ENCODE data around the gene TAS2R39. TPM values are rescaled to one million over a fixed set of nuclear protein-coding genes. Genes with fewer than 3 reads are reported as not detected.

The TAS2R39 gene
- total and polyA plus RNA-seq, 5 experiments from 2014 or later: not detected

- H3K9me3 Mint-ChIP-seq: no peaks in the 10 kb centered on the region
- no peak for ATAC-seq
These were observed 38.5 kb downstream of the TAS2R39 start, which contains the start of gene TAS2R40 for GRCh38 chr7:143221737-143222136. TSS of gene TAS2R40 (plus strand) at chr7:143222037. CDS start at chr7:143222079, 42 bp downstream.

GRCh38 chr7:143222782-143223181, 39.6 kb downstream of the TAS2R39 start:
- H3K9me3 Mint-ChIP-seq: no peaks in the 10 kb centered on the region
- H3K27ac Mint-ChIP-seq: no peak overlapping the region
- no peaks in the 10 kb centered on the region for H3K36me3 Mint-ChIP-seq
- H3K4me3 Mint-ChIP-seq: no peak overlapping the region
- DNase-seq (no peak), ATAC-seq (no peak)
- H3K27me3 Mint-ChIP-seq: peaks cover 5 to 18% (median 11%) of the 10 kb centered on the region in 5 donors
- POLR2A ChIA-PET: no interaction called here
- peaks cover 0 to 2% (median 0%) of the 10 kb centered on the region in 4 donors for H3K4me1 Mint-ChIP-seq

More at GRCh38 chr7:143221737-143222136, 38.5 kb downstream of the TAS2R39 start, which contains the start of gene TAS2R40:
- Mint-ChIP-seq H3K4me1 (peaks cover 0 to 2% (median 0%) of the 10 kb centered on the region in 4 donors), H3K27me3 (peaks cover 5 to 19% (median 11%) of the 10 kb centered on the region in 5 donors), H3K4me3 (no peak within 1 kb of the TSS), H3K27ac (no peak within 1 kb of the TSS), H3K36me3 (no peaks in the 10 kb centered on the region)
- POLR2A ChIA-PET: interaction anchor here (0.6 to 0.8 kb wide), 3 partner anchors 74 to 366 kb away, joined by 4 to 7 read pairs (median 4); no protein-coding TSS in a partner anchor
- no peak for DNase-seq

- Mint-ChIP-seq H3K27ac (no peak overlapping the region), H3K4me3 (no peak overlapping the region), H3K36me3 (no peaks in the 10 kb centered on the region), H3K9me3 (no peaks in the 10 kb centered on the region), H3K27me3 (peaks cover 4 to 14% (median 11%) of the 10 kb centered on the region in 5 donors), H3K4me1 (peaks cover 0 to 2% (median 0%) of the 10 kb centered on the region in 4 donors)
- POLR2A ChIA-PET: no interaction called here
- ATAC-seq (no peak), DNase-seq (no peak)
These were observed 40.6 kb downstream of the TAS2R39 start for GRCh38 chr7:143223784-143224183.

- DNase-seq: no peak
- peaks cover 0 to 2% (median 0%) of the 10 kb centered on the region in 4 donors for H3K4me1 Mint-ChIP-seq
- H3K27ac Mint-ChIP-seq: no peak overlapping the region
- POLR2A ChIA-PET: no interaction called here
- peaks cover 4 to 14% (median 9%) of the 10 kb centered on the region in 5 donors for H3K27me3 Mint-ChIP-seq
- H3K4me3 Mint-ChIP-seq: no peak overlapping the region
- H3K9me3 Mint-ChIP-seq: no peaks in the 10 kb centered on the region
- no peaks in the 10 kb centered on the region for H3K36me3 Mint-ChIP-seq
- ATAC-seq: no peak
These were observed 41.8 kb downstream of the TAS2R39 start for GRCh38 chr7:143225047-143225446.

GRCh38 chr7:143227806-143228205, 44.6 kb downstream of the TAS2R39 start:
- Mint-ChIP-seq H3K27me3 (peaks cover under 1 to 6% (median 3%) of the 10 kb centered on the region in 5 donors), H3K36me3 (no peaks in the 10 kb centered on the region), H3K4me1 (peaks cover 0 to 2% (median 0%) of the 10 kb centered on the region in 4 donors), H3K9me3 (no peaks in the 10 kb centered on the region), H3K27ac (no peak overlapping the region), H3K4me3 (no peak overlapping the region)
- ATAC-seq (no peak), DNase-seq (no peak)
- POLR2A ChIA-PET: no interaction called here

GRCh38 chr7:143229054-143229790, 46.0 kb downstream of the TAS2R39 start:
- H3K27ac Mint-ChIP-seq: no peak overlapping the region
- POLR2A ChIA-PET: no interaction called here
- H3K36me3 Mint-ChIP-seq: peaks cover 0 to 3% (median 0%) of the 10 kb centered on the region in 3 donors
- ATAC-seq (no peak), DNase-seq (no peak)
- no peaks in the 10 kb centered on the region for H3K27me3 Mint-ChIP-seq
- H3K4me1 Mint-ChIP-seq: no peaks in the 10 kb centered on the region
- H3K4me3 Mint-ChIP-seq: no peak overlapping the region
- H3K9me3 Mint-ChIP-seq: peaks cover 0 to 2% (median 0%) of the 10 kb centered on the region in 9 donors

GRCh38 chr7:143230602-143231457, 47.6 kb downstream of the TAS2R39 start:
- peaks cover 0 to 5% (median 4%) of the 10 kb centered on the region in 3 donors for H3K36me3 Mint-ChIP-seq
- H3K27me3 Mint-ChIP-seq: peaks cover 0 to 5% (median 0%) of the 10 kb centered on the region in 5 donors
- POLR2A ChIA-PET: no interaction called here
- DNase-seq: no peak
- H3K4me3 Mint-ChIP-seq: no peak overlapping the region
- H3K9me3 Mint-ChIP-seq: peaks cover 0 to 7% (median under 1%) of the 10 kb centered on the region in 9 donors
- no peak overlapping the region for H3K27ac Mint-ChIP-seq
- no peak for ATAC-seq
- no peaks in the 10 kb centered on the region for H3K4me1 Mint-ChIP-seq

Other genes starting within 250 kb of the TAS2R39 start
- gene TRPV5, start 249.7 kb upstream of the TAS2R39 start, total RNA-seq: under 1 TPM in 1 of 2 experiments, not detected in 1; 0.30 TPM
- gene TRPV5, start 249.7 kb upstream of the TAS2R39 start, polyA plus RNA-seq: not detected
- gene LLCFC1, start 243.9 kb upstream of the TAS2R39 start, total RNA-seq: not detected
- gene LLCFC1, start 243.9 kb upstream of the TAS2R39 start, polyA plus RNA-seq: not detected
- gene KEL, start 221.1 kb upstream of the TAS2R39 start, total RNA-seq: under 1 TPM; 0.47 to 0.70 TPM
- gene KEL, start 221.1 kb upstream of the TAS2R39 start, polyA plus RNA-seq: not detected
- gene OR9A2, start 156.3 kb upstream of the TAS2R39 start, total RNA-seq: under 1 TPM in 1 of 2 experiments, not detected in 1; 0.38 TPM
- not detected for gene OR9A2, start 156.3 kb upstream of the TAS2R39 start, polyA plus RNA-seq
- not detected for gene OR6V1, start 131.1 kb upstream of the TAS2R39 start, total RNA-seq
- gene OR6V1, start 131.1 kb upstream of the TAS2R39 start, polyA plus RNA-seq: not detected
- gene PIP, start 51.3 kb upstream of the TAS2R39 start, total RNA-seq: not detected
- gene PIP, start 51.3 kb upstream of the TAS2R39 start, polyA plus RNA-seq: not detected
- not detected for gene TAS2R40, start 38.6 kb downstream of the TAS2R39 start, total RNA-seq
- gene TAS2R40, start 38.6 kb downstream of the TAS2R39 start, polyA plus RNA-seq: not detected
- gene GSTK1, start 80.0 kb downstream of the TAS2R39 start, total RNA-seq: 100 to 1,000 TPM; 278 to 283 TPM
- 100 to 1,000 TPM; 310 to 355 (median 330) TPM for gene GSTK1, start 80.0 kb downstream of the TAS2R39 start, polyA plus RNA-seq
- 1 to 10 TPM in 1 of 2 experiments, under 1 TPM in 1; 0.29 to 1.2 TPM for gene TMEM139, start 101.5 kb downstream of the TAS2R39 start, total RNA-seq
- under 1 TPM in 1 of 3 donors, not detected in 2; 0.60 TPM for gene TMEM139, start 101.5 kb downstream of the TAS2R39 start, polyA plus RNA-seq
- 10 to 100 TPM; 64.9 to 68.2 TPM for gene CASP2, start 104.9 kb downstream of the TAS2R39 start, total RNA-seq
- 10 to 100 TPM; 12.1 to 22.0 (median 14.6) TPM for gene CASP2, start 104.9 kb downstream of the TAS2R39 start, polyA plus RNA-seq
- not detected for gene CLCN1, start 132.7 kb downstream of the TAS2R39 start, total RNA-seq
- gene CLCN1, start 132.7 kb downstream of the TAS2R39 start, polyA plus RNA-seq: not detected
- gene FAM131B, start 179.3 kb downstream of the TAS2R39 start, total RNA-seq: 1 to 10 TPM in 1 of 2 experiments, under 1 TPM in 1; 0.78 to 1.2 TPM
- 1 to 10 TPM in 1 of 3 donors, under 1 TPM in 2; 0.44 to 1.1 (median 0.54) TPM for gene FAM131B, start 179.3 kb downstream of the TAS2R39 start, polyA plus RNA-seq
- gene ZYX, start 197.9 kb downstream of the TAS2R39 start, total RNA-seq: 100 to 1,000 TPM; 138 to 151 TPM
- gene ZYX, start 197.9 kb downstream of the TAS2R39 start, polyA plus RNA-seq: 100 to 1,000 TPM in 1 of 3 donors, 10 to 100 TPM in 2; 58.6 to 142 (median 82.6) TPM
- 10 to 100 TPM; 44.8 to 44.9 TPM for gene EPHA1, start 225.4 kb downstream of the TAS2R39 start, total RNA-seq
- 10 to 100 TPM; 10.1 to 37.1 (median 16.2) TPM for gene EPHA1, start 225.4 kb downstream of the TAS2R39 start, polyA plus RNA-seq

All from naive thymus-derived CD8-positive, alpha-beta T cell (primary cell).